Measurements from ENCODE around the gene EPHB1.

- TF ChIP-seq CTCF (IDR thresholded peaks at IDR 0.05 in 4 of 5, conservative IDR thresholded peaks at IDR 0.05 in 1 of 5) = no peak
- no peak for TF ChIP-seq POLR2A (IDR thresholded peaks at IDR 0.05)
Measured at GRCh38 chr3:134768837-134769236, 26.2 kb upstream of the EPHB1 start.
